Measurements from ENCODE around the gene ZDHHC8. TPM values are rescaled to one million over a fixed set of nuclear protein-coding genes. Genes with fewer than 3 reads are reported as not detected.
A peak's percentile ranks its signal among the peaks of the same experiment; 100 is the strongest.

ZDHHC8 gene
- total and polyA plus RNA-seq, 2 donors (not counting 3 experiments of a cell fraction or from before 2014, with no cell fraction given), result 49.8 to 131 TPM

GRCh38 chr22:20110359-20110985 lies 21.1 kb upstream of the ZDHHC8 start:
- CTCF ChIA-PET, result interaction anchor here (1.5 kb wide), 1 partner anchor 89 kb away, joined by 3 read pairs; no protein-coding TSS in a partner anchor
- peaks cover 10 to 68% of the 10 kb centered on the region in 2 experiments for H3K36me3 ChIP-seq (ENCODE audit: control insufficient read depth in 2 of 2, extremely low read depth in 1 of 2, insufficient read depth in 2 of 2, low read length in 2 of 2)

More at GRCh38 chr22:20110359-20110985, 21.1 kb upstream of the ZDHHC8 start:
- Histone ChIP-seq H3K4me2 (ENCODE audit: insufficient read depth, low read length) (no peak overlapping the region), H3K4me3 (replicated peaks in 1 of 3; ENCODE audit: insufficient read depth in 1 of 3, low read depth in 1 of 3, low read length in 3 of 3) (no peak overlapping the region), H3K27me3 (ENCODE audit: control insufficient read depth in 2 of 2, insufficient read depth in 2 of 2, low read length in 2 of 2) (no peaks in the 10 kb centered on the region), H3K9me3 (replicated peaks; ENCODE audit: control insufficient read depth, insufficient read depth, low read length) (no peaks in the 10 kb centered on the region), H4K20me1 (replicated peaks; ENCODE audit: control insufficient read depth, extremely low read depth, insufficient read depth, low read length) (no peaks in the 10 kb centered on the region), H3K9ac (replicated peaks; ENCODE audit: extremely low read depth, insufficient read depth, low read length) (no peak overlapping the region), H3K9me1 (replicated peaks; ENCODE audit: control insufficient read depth, extremely low read depth, insufficient read depth, low read length) (no peaks in the 10 kb centered on the region), H3K4me1 (ENCODE audit: control insufficient read depth, extremely low read depth, insufficient read depth, low read length) (no peaks in the 10 kb centered on the region), H3K79me2 (ENCODE audit: control insufficient read depth, insufficient read depth, low read length) (peaks cover 9% of the 10 kb centered on the region), H3K27ac (ENCODE audit: insufficient read depth, low read depth, low read length) (no peak overlapping the region), H2AFZ (ENCODE audit: low read depth, low read length) (no peak overlapping the region)
- dilution Hi-C loops (cut with MboI; ENCODE audit: extremely low pct_ligation_motif_present, low sequenced_read_pairs) (no loop called here), intact Hi-C loops (cut with micrococcal nuclease) (no loop called here)
- POLR2A ChIA-PET, result interaction anchor here (0.6 kb wide), 2 partner anchors 9 to 66 kb away, joined by 3 to 4 read pairs; no protein-coding TSS in a partner anchor
- no peak for FAIRE-seq
- TSS peak; percentile 17 for BruUV-seq (replicated peaks)
- DNase-seq (ENCODE audit: low read depth, low spot score), result no peak
- TF ChIP-seq MAX (IDR thresholded peaks at IDR 0.05; ENCODE audit: insufficient read depth, insufficient read length) (no peak), FOS (IDR thresholded peaks at IDR 0.05; ENCODE audit: borderline replicate concordance, insufficient read depth, low read length) (no peak), GATA2 (IDR thresholded peaks at IDR 0.05; ENCODE audit: insufficient read depth, insufficient read length, low read depth, low read length) (no peak), MYC (IDR thresholded peaks at IDR 0.05; ENCODE audit: low read depth, low read length) (no peak), CTCF (IDR thresholded peaks at IDR 0.05; ENCODE audit: extremely low read depth in 1 of 2, insufficient read depth in 1 of 2, low read depth in 1 of 2, low read length in 2 of 2) (no peak), JUN (IDR thresholded peaks at IDR 0.05; ENCODE audit: borderline replicate concordance, insufficient read depth, insufficient read length, low read depth) (no peak), POLR2AphosphoS5 (IDR thresholded peaks at IDR 0.05; ENCODE audit: insufficient read depth, low read depth, low read length) (no peak), EZH2 (IDR thresholded peaks at IDR 0.05; ENCODE audit: borderline replicate concordance, low read depth, low read length, severe bottlenecking) (no peak)
